ENCODE results near the gene GATM. TPM values are rescaled to one million over a fixed set of nuclear protein-coding genes. Genes with fewer than 3 reads are reported as not detected.

The GATM gene
- total and polyA plus RNA-seq, 2 of the 8 experiments (the other 6 are each of a cell fraction or from before 2014, with no cell fraction given): 10.2 to 15.1 TPM

GRCh38 chr15:45377609-45378148 is 665 bp downstream of the GATM start:
- ChIA-PET CTCF (ENCODE audit: partially characterized antibody) (interaction anchor here (0.6 to 3.4 kb wide), 11 partner anchors 9 to 214 kb away, joined by 3 to 13 read pairs (median 4); no protein-coding TSS in a partner anchor), POLR2A (ENCODE audit: partially characterized antibody) (interaction anchor here (1.2 to 2.4 kb wide), 3 partner anchors 10 to 24 kb away, joined by 3 to 15 read pairs (median 3); a partner anchor contains a TSS)
- H3K27ac ChIP-seq (ENCODE audit: low read depth, low read length): no peak overlapping the region
- H3K23me2 ChIP-seq (ENCODE audit: low read depth, low read length): peaks cover 11% of the 10 kb centered on the region
- H3K79me2 ChIP-seq (ENCODE audit: control insufficient read depth in 1 of 2, insufficient read depth in 2 of 2, low read length in 2 of 2): no peaks in the 10 kb centered on the region
- peak in 1 of 2 experiments; percentile 55 for DNase-seq (ENCODE audit: low read depth in 1 of 2, low spot score in 2 of 2)
- no peak overlapping the region for H2BK120ac ChIP-seq (replicated peaks; ENCODE audit: low read depth, low read length)
- H3K4me1 ChIP-seq (replicated peaks in 1 of 4; ENCODE audit: control insufficient read depth in 3 of 4, insufficient read depth in 4 of 4, low read length in 3 of 4): peaks cover 0 to 2% (median under 1%) of the 10 kb centered on the region in 4 experiments; a peak in 3 of 7 replicates
- no peak overlapping the region for H4K8ac ChIP-seq (ENCODE audit: extremely low read depth, insufficient read depth, low read length)
- no peaks in the 10 kb centered on the region for H3K36me3 ChIP-seq (ENCODE audit: control insufficient read depth in 2 of 4, insufficient read depth in 4 of 4, low read length in 3 of 4)
- peak overlapping the region; percentile 76 to 85 for H3K4me2 ChIP-seq (ENCODE audit: insufficient read depth in 1 of 2, low read depth in 2 of 2, low read length in 2 of 2)
- peaks cover 10 to 40% (median 34%) of the 10 kb centered on the region in 4 experiments for H3K27me3 ChIP-seq (replicated peaks in 1 of 4; ENCODE audit: control insufficient read depth in 3 of 4, extremely low read depth in 1 of 4, insufficient read depth in 3 of 4, low read length in 3 of 4)
- H4K91ac ChIP-seq (replicated peaks; ENCODE audit: insufficient read length, low read length): no peak overlapping the region
- no peak overlapping the region for H2BK20ac ChIP-seq (ENCODE audit: low read length)
- TF ChIP-seq CHD2 (IDR thresholded peaks at IDR 0.05; ENCODE audit: low read length) (no peak), SIN3A (conservative IDR thresholded peaks at IDR 0.05 in 1 of 2, IDR thresholded peaks at IDR 0.05 in 1 of 2; ENCODE audit: low read depth in 1 of 2, low read length in 2 of 2) (no peak), KDM4A (IDR thresholded peaks at IDR 0.05; ENCODE audit: low read depth, low read length, severe bottlenecking) (peak; percentile 99), SAP30 (IDR thresholded peaks at IDR 0.05; ENCODE audit: insufficient read depth, insufficient replicate concordance, low read length) (no peak), EZH2 (IDR thresholded peaks at IDR 0.05; ENCODE audit: low read depth, low read length, severe bottlenecking) (peak; percentile 42), HDAC2 (IDR thresholded peaks at IDR 0.05; ENCODE audit: borderline replicate concordance in 1 of 2, low read depth in 2 of 2, low read length in 2 of 2) (0 out of 4 replicates have a peak, but pooled peaks of 1 of the 2 experiments have one; percentile 4), CREB1 (IDR thresholded peaks at IDR 0.05) (no peak)
- no peak overlapping the region for H3K23ac ChIP-seq (ENCODE audit: insufficient read length)
- H2AFZ ChIP-seq (ENCODE audit: low read length): peak overlapping the region; percentile 13; the same call in 1 of the 2 replicates
- peak overlapping the region in 1 of 4 experiments; percentile 62; a peak in 5 of 7 replicates for H3K9ac ChIP-seq (replicated peaks in 1 of 4; ENCODE audit: extremely low read depth in 1 of 4, low read depth in 3 of 4, low read length in 3 of 4)
- H3K18ac ChIP-seq (ENCODE audit: extremely low read depth, low read length): peak overlapping the region; percentile 57
- H4K5ac ChIP-seq (ENCODE audit: insufficient read length, low read depth, low read length): no peak overlapping the region
- peaks cover 0 to 2% of the 10 kb centered on the region in 2 experiments for H4K20me1 ChIP-seq (replicated peaks in 1 of 2; ENCODE audit: control insufficient read depth in 1 of 2, insufficient read depth in 2 of 2, low read length in 2 of 2)
- no peak overlapping the region for H2BK15ac ChIP-seq (ENCODE audit: low read length)
- H2AK5ac ChIP-seq (ENCODE audit: low read depth, low read length): no peak overlapping the region
- no peak overlapping the region for H3K4ac ChIP-seq (replicated peaks; ENCODE audit: insufficient read length, low read depth, low read length)
- H2BK5ac ChIP-seq (ENCODE audit: low read depth, low read length): no peak overlapping the region
- H3K9me3 ChIP-seq (ENCODE audit: insufficient read depth in 2 of 2, low read depth in 1 of 2, low read length in 1 of 2): no peaks in the 10 kb centered on the region
- H2BK12ac ChIP-seq (ENCODE audit: low read depth, low read length): no peak overlapping the region
- peak overlapping the region; percentile 48 to 73 (median 64) for H3K4me3 ChIP-seq (ENCODE audit: extremely low read depth in 1 of 4, insufficient read depth in 2 of 4, low read depth in 3 of 4, low read length in 4 of 4)
- WGBS, 2 experiments (ENCODE audit: extremely low coverage in 1 of 2, insufficient coverage in 1 of 2, insufficient read length in 1 of 2, insufficient replicate concordance in 2 of 2, low coverage in 1 of 2, low lambda C conversion rate in 2 of 2, missing lambda C conversion rate in 1 of 2): 2% methylated on average over 32 of the region's 32 CpGs; no CpG with 5 or more reads in 1 of the 2 experiments
- no peak for FAIRE-seq
- H3K14ac ChIP-seq (ENCODE audit: insufficient read length): no peak overlapping the region
- no peak overlapping the region for H3K56ac ChIP-seq (replicated peaks; ENCODE audit: insufficient read length, low read depth, low read length)
- no peaks in the 10 kb centered on the region for H3K79me1 ChIP-seq (ENCODE audit: low read depth, low read length)

Measured in H1 (cell line).